ENCODE data around the gene CBY2.
A peak's percentile ranks its signal among the peaks of the same experiment; 100 is the strongest.
"Not testable (repeated sequence)": the region's sequence is repeated elsewhere in the genome, so short reads cannot be mapped to it uniquely, and the experiment has no call there.

CBY2 gene, protein sequence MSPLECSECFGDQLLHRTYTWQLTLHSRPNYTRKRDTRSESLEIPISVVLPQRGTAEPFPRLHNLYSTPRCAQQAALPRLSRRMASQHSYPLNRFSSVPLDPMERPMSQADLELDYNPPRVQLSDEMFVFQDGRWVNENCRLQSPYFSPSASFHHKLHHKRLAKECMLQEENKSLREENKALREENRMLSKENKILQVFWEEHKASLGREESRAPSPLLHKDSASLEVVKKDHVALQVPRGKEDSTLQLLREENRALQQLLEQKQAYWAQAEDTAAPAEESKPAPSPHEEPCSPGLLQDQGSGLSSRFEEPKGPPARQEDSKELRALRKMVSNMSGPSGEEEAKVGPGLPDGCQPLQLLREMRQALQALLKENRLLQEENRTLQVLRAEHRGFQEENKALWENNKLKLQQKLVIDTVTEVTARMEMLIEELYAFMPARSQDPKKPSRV

DNA sequence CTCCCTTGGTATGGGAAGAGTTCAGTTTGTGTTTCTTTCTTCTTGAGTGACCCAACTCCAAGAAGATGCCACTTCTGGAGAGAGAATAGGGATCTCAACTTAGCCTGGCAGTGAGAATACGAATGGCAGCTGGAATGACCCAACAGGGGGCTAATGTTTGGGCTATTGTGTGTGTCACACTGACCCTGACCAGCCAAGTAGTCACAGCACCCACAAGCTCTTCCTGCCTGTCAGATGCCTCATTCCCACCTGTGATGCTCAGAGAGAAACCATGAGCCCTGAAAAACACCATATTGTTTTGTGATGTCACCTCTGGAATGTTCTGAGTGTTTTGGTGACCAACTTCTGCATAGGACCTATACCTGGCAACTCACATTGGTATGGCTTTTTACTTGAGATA lies at the start of gene CBY2:
TSS of gene CBY2 (plus strand) at position 233 of the 400 bp plus-strand sequence. CDS start at position 304, 71 bp downstream.
- Mint-ChIP-seq H3K27ac (no peak within 1 kb of the TSS), H3K9me3 (no peaks in the 10 kb centered on the region), H3K4me1 (peaks cover 3 to 7% of the 10 kb centered on the region in 2 donors), H3K36me3 (no peaks in the 10 kb centered on the region), H3K27me3 (peaks cover 7 to 10% of the 10 kb centered on the region in 2 donors), H3K4me3 (no peak within 1 kb of the TSS)
- DNase-seq, result no peak
- no peak for ATAC-seq (replicated peaks)

- no peaks in the 10 kb centered on the region for H3K4me1 Mint-ChIP-seq
- no peak overlapping the region for H3K27ac Mint-ChIP-seq
Observed at GRCh38 chr13:45654633-45655349, 47.3 kb upstream of the CBY2 start.

DNA sequence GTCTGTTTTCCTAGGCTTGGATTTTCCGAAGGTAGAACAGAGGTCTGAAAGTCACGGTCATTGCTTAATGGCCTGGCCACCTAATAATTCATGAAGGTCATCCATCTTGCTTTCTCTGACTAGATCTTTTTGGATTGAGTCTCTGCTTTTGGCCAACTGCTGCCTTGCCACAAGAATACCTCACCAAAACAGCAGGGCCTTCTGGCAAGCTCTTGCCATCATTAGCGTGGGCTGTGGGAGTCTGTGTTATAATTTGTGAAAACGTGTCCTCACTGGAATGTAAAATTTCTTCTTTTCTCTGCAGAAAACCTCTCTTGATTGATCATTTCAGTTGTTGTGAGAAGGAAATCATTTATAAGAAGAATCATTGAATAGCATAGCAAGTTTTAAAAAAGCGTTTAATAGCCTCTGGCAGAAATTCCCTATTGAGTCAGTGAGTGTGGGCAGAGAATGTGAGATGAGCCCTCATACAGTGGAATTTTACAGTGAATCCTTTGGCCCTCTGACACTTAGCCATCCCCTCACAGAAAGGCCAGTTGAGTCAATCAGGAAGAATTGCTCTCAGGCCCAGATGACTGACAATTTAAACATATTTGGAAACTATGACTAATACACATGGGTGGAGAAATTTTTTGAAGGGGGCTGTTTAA lies 43.4 kb upstream of the CBY2 start:
- no peak for DNase-seq
- Mint-ChIP-seq H3K27ac (no peak overlapping the region), H3K4me3 (no peak overlapping the region), H3K9me3 (peaks cover 4 to 17% of the 10 kb centered on the region in 2 donors), H3K36me3 (no peaks in the 10 kb centered on the region), H3K27me3 (no peaks in the 10 kb centered on the region), H3K4me1 (peaks cover 0 to 3% of the 10 kb centered on the region in 2 donors)
- no peak for ATAC-seq (replicated peaks)

More at GRCh38 chr13:45654633-45655349, 47.3 kb upstream of the CBY2 start:
- Mint-ChIP-seq H3K36me3 (no peaks in the 10 kb centered on the region), H3K27me3 (no peaks in the 10 kb centered on the region), H3K9me3 (peaks cover 0 to 7% of the 10 kb centered on the region in 2 donors), H3K4me3 (no peak overlapping the region)
- DNase-seq (no peak), ATAC-seq (replicated peaks) (no peak)

DNA sequence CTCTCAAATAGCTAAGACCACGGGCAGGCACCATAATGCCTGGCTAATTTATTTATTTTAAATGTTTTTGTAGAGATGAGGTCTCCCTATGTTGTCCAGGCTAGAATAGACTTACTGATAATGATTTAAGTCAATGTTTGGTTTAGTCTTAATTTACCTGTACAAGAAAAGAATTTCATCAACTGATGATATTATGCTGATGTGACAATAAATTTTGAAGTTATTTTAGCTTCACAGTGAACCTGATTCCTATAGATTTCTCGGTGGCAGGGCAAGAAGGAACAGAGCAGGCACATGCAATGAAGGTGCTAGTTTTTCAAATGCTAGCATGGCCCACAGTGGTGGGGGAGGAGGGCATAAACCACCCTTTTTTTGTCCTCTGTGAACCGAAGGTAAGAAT lies 42.6 kb upstream of the CBY2 start:
- Mint-ChIP-seq H3K27ac (no peak overlapping the region), H3K4me3 (no peak overlapping the region), H3K27me3 (no peaks in the 10 kb centered on the region), H3K4me1 (peaks cover 0 to 3% of the 10 kb centered on the region in 2 donors), H3K36me3 (no peaks in the 10 kb centered on the region), H3K9me3 (peaks cover 4 to 17% of the 10 kb centered on the region in 2 donors)
- no peak for ATAC-seq (replicated peaks)
- DNase-seq, result no peak

- H3K4me1 Mint-ChIP-seq, result not testable (repeated sequence)
- peak; percentile 27 to 71 for ATAC-seq (replicated peaks)
Observed at GRCh38 chr13:45660458-45660857, 41.7 kb upstream of the CBY2 start.

GRCh38 chr13:45662162-45662561 lies 40.0 kb upstream of the CBY2 start:
- Mint-ChIP-seq H3K4me1 (peaks cover 0 to 3% of the 10 kb centered on the region in 2 donors), H3K27me3 (no peaks in the 10 kb centered on the region), H3K4me3 (no peak overlapping the region), H3K9me3 (peaks cover 4 to 13% of the 10 kb centered on the region in 2 donors), H3K36me3 (no peaks in the 10 kb centered on the region), H3K27ac (no peak overlapping the region)
- no peak for ATAC-seq (replicated peaks)
- DNase-seq, result no peak

More at GRCh38 chr13:45660458-45660857, 41.7 kb upstream of the CBY2 start:
- H3K36me3 Mint-ChIP-seq, H3K4me3 Mint-ChIP-seq, H3K27ac Mint-ChIP-seq, H3K27me3 Mint-ChIP-seq: not testable (repeated sequence)
- peak; percentile 1 for DNase-seq
- peaks cover 4 to 17% of the 10 kb centered on the region in 2 donors for H3K9me3 Mint-ChIP-seq

DNA sequence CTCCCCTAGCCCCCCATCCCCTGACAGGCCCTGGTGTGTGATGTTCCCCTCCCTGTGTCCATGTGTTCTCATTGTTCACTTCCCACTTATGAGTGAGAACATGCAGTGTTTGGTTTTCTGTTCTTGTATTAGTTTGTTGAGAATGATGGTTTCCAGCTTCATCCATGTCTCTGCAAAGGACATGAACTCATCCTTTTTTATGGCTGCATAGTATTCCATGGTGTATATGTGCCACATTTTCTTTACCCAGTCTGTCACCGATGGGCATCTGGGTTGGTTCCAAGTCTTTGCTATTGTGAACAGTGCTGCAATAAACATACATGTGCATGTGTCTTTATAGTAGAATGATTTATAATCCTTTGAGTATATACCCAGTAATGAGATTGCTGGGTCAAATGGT lies 39.2 kb upstream of the CBY2 start:
- not testable (repeated sequence) for H3K27ac Mint-ChIP-seq; H3K27me3 Mint-ChIP-seq; H3K4me1 Mint-ChIP-seq; H3K36me3 Mint-ChIP-seq; H3K4me3 Mint-ChIP-seq; H3K9me3 Mint-ChIP-seq; ATAC-seq (replicated peaks); DNase-seq

- DNase-seq, result not testable (repeated sequence)
Observed at GRCh38 chr13:45669626-45670025, 32.5 kb upstream of the CBY2 start.

GRCh38 chr13:45670189-45670885 lies 31.8 kb upstream of the CBY2 start:
- H3K9me3 Mint-ChIP-seq, result no peaks in the 10 kb centered on the region

More at GRCh38 chr13:45669626-45670025, 32.5 kb upstream of the CBY2 start:
- not testable (repeated sequence) for H3K4me3 Mint-ChIP-seq; H3K9me3 Mint-ChIP-seq; H3K4me1 Mint-ChIP-seq; ATAC-seq (replicated peaks); H3K27ac Mint-ChIP-seq; H3K36me3 Mint-ChIP-seq
- peaks cover 16 to 18% of the 10 kb centered on the region in 2 donors for H3K27me3 Mint-ChIP-seq

GRCh38 chr13:45674908-45675307 lies 27.2 kb upstream of the CBY2 start:
- Mint-ChIP-seq H3K27ac (no peak overlapping the region), H3K27me3 (peaks cover 15 to 24% of the 10 kb centered on the region in 2 donors), H3K4me1 (no peaks in the 10 kb centered on the region), H3K4me3 (no peak overlapping the region), H3K36me3 (no peaks in the 10 kb centered on the region), H3K9me3 (no peaks in the 10 kb centered on the region)
- ATAC-seq (replicated peaks) (no peak), DNase-seq (no peak)

More at GRCh38 chr13:45670189-45670885, 31.8 kb upstream of the CBY2 start:
- Mint-ChIP-seq H3K36me3 (no peaks in the 10 kb centered on the region), H3K27ac (no peak overlapping the region), H3K4me1 (no peaks in the 10 kb centered on the region), H3K27me3 (peaks cover 16 to 22% of the 10 kb centered on the region in 2 donors), H3K4me3 (no peak overlapping the region)
- ATAC-seq (replicated peaks) (no peak), DNase-seq (no peak)

GRCh38 chr13:45678282-45678681 lies 23.8 kb upstream of the CBY2 start:
- H3K4me3 Mint-ChIP-seq, result no peak overlapping the region
- H3K4me1 Mint-ChIP-seq, result no peaks in the 10 kb centered on the region
- DNase-seq (no peak), ATAC-seq (replicated peaks) (no peak)
- H3K36me3 Mint-ChIP-seq, result no peaks in the 10 kb centered on the region
- peaks cover 8 to 20% of the 10 kb centered on the region in 2 donors for H3K27me3 Mint-ChIP-seq
- no peak overlapping the region for H3K27ac Mint-ChIP-seq
- no peaks in the 10 kb centered on the region for H3K9me3 Mint-ChIP-seq

GRCh38 chr13:45681113-45681512 lies 21.0 kb upstream of the CBY2 start:
- DNase-seq (no peak), ATAC-seq (replicated peaks) (no peak)
- Mint-ChIP-seq H3K27ac (no peak overlapping the region), H3K36me3 (no peaks in the 10 kb centered on the region), H3K4me1 (no peaks in the 10 kb centered on the region), H3K9me3 (no peaks in the 10 kb centered on the region), H3K27me3 (peaks cover 7 to 9% of the 10 kb centered on the region in 2 donors), H3K4me3 (no peak overlapping the region)

- Mint-ChIP-seq H3K27me3 (peaks cover 6 to 7% of the 10 kb centered on the region in 2 donors), H3K4me3 (no peak overlapping the region), H3K4me1 (no peaks in the 10 kb centered on the region), H3K27ac (no peak overlapping the region), H3K9me3 (no peaks in the 10 kb centered on the region), H3K36me3 (no peaks in the 10 kb centered on the region)
- ATAC-seq (replicated peaks) (no peak), DNase-seq (no peak)
Observed at GRCh38 chr13:45682494-45683008, 19.6 kb upstream of the CBY2 start.

DNA sequence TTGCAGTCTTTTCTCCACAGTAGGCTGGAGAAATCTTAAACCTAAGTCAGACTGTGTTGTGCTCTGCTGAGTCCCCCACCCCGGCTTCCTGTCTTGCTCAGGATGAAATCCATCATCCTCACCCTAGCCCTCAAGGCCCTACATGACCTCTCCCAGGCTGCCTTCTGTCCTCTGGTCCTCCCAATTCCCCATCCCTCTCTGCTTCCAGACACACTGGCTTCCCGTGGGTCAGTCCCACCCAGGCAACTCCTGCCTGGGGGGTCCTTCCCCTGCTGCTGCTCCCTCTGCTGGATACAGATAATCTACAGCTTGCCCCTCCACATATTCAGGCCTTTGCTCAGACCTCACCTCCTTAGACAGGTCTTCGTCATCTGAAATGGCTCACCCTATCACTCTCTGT lies 18.4 kb upstream of the CBY2 start:
- Mint-ChIP-seq H3K36me3 (no peaks in the 10 kb centered on the region), H3K4me1 (no peaks in the 10 kb centered on the region), H3K27ac (no peak overlapping the region), H3K9me3 (no peaks in the 10 kb centered on the region), H3K4me3 (no peak overlapping the region), H3K27me3 (peaks cover 6 to 7% of the 10 kb centered on the region in 2 donors)
- DNase-seq, result no peak
- peak in 1 of 2 donors; percentile 19 for ATAC-seq (replicated peaks)
